Stimulated activated CD4-positive, alpha-beta T cell treated with anti-CD3 and anti-CD28 coated beads, Interleukin-12 subunit alpha, Interleukin-12 subunit beta, amount 100 ng/mL, for 4 hours (primary cell): ENCODE measurements around the gene EPHB3.

Experiments used
- DNase-seq: peaks from one replicate; pipeline ENCODE4 v3.0.0-alpha.2; 2020

EPHB3 gene

GRCh38 chr3:184630861-184631471, 69.4 kb downstream of the EPHB3 start:
- no peak for DNase-seq

- DNase-seq, result no peak
Observed at GRCh38 chr3:184631472-184631861, 69.9 kb downstream of the EPHB3 start.
